NCI-H748 treated with DMSO at 0.1 percent for 48 hours (cell line): ENCODE results near the gene CDKL4.
A peak's percentile ranks its signal among the peaks of the same experiment; 100 is the strongest.
"Not testable (repeated sequence)": the region's sequence is repeated elsewhere in the genome, so short reads cannot be mapped to it uniquely, and the experiment has no call there.

ENCODE experiments used
- DNase-seq: peaks from one replicate; lab custom pipeline; 2025; lab: John Stamatoyannopoulos, UW

The CDKL4 gene

GRCh38 chr2:39243469-39244123 is at the start of gene CDKL4:
Gene CDKL4 (minus strand): TSS chr2:39243970.
- no peak for DNase-seq

DNA sequence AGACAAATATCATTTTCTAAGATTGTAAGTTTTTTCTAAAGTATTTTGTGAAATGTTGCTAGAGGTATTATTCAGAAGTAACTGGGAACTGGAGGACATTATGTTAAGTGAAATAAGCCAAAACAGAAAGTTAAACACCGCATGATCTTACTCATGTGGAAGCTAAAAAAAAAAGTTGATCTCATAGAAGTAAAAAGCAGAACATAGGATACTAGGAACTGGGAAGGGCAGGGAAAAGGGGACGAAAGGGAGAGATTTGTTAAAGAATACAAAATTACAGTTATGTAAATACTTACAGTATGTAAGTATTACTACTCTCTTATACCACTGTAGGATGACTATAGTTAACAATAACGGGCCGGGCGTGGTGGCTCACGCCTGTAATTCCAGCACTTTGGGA is 46.7 kb upstream of the CDKL4 start:
- DNase-seq = no peak

DNA sequence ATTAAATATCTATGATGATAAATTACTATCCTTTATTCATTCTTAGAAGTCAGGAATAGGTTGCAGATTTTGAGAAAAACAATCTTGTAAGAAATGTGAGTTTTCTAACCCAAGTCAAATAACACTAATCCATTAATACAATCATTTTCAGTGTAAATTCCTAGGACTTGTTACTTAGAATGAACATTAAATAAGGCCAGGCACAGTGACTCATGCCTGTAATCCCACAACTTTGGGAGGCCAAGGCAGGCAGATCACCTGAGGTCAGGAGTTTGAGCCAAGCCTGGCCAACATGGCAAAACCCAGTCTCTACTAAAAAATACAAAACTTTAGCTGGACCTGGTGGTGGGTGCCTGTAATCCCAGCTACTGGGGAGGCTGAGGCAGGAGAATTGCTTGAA is 45.8 kb upstream of the CDKL4 start:
- no peak for DNase-seq

DNA sequence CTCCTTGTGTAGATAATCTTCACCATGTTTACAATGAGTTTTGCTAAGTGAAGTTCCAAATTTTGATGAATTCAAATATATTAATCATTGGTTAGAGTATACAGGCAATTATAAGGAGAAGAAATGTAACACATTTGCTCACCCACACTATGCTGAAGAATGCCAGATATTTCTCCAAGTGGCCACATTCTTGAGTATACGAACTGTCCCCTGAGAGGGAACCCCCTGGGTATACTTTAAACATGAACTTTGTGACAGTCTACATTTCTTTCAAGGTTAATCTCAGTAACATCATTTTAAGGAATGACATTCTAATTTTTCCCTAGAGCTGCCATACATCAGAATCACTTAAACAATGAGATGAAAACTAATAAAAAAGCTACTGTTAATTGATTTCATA is 39.8 kb upstream of the CDKL4 start:
- no peak for DNase-seq

DNA sequence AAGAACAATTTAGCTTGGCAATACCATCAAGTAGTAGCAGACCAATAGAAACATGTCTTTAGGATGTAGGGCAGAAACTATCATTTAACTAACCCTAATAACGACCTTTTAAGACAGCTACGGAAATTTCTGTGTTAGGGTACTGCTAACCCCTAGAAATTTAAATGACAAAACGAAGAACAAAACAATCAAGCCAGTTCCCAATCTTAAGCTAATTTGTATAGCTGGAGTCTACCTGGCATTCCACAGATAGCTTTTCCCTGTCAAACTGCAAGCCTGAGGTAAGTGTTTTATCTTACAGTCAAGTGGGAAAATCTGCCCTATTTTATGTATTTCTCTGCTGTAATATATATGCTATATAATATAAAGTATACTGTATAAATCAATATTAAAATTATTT is 37.6 kb upstream of the CDKL4 start:
- DNase-seq = no peak

DNA sequence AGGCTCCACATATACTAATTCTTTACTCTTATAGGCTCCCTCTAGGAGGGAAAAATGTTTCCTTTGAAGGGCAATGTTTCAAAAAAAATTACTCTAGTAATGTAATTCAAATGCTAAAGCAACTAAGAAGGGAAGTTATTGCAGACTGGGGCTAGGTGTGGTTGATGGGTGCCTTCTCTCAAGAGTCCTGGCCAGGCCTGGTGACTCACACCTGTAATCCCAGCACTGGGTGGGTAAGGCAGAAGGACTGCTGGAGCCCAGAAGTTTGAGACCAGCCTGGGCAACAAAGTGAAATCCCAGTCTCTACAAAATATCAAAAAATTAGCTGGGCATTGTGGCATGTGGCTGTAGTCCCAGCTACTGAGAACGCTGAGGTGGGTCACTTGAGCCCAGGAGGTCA is 31.2 kb upstream of the CDKL4 start:
- DNase-seq = no peak

- no peak for DNase-seq
Measured at GRCh38 chr2:39269941-39270340, 26.2 kb upstream of the CDKL4 start.

- DNase-seq = no peak
Measured at GRCh38 chr2:39266916-39267434, 23.2 kb upstream of the CDKL4 start.

DNA sequence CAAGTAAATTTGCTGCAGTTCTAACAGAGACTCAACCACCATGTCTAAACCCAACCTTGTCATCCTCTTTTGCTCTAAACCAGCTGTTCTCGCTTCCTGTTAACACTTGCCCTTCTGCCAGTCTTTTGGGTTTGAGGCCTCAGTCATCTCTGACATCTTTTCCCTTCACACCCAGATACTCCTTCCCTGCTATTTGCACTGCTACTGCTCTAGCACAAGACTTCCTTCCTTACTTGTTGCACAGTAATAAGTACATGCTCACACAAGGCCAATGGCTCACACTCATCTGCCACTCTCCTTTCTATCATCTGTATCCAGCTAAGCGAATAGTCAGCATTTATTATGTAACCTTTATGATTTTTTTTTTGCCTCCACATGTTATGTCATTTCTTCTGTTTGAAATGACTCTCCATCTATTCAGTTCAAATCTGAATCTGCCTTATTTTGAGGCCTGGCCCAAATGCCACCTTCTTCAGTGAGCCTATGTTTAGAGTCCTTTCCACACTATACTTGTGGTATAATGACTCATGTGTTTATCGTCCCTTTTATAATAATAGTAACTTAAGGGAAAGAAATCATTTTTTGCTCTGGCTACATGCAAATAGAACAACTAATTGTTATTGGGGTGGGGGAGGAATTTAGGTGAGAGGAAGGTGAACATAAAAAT is 22.5 kb upstream of the CDKL4 start:
- no peak for DNase-seq

DNA sequence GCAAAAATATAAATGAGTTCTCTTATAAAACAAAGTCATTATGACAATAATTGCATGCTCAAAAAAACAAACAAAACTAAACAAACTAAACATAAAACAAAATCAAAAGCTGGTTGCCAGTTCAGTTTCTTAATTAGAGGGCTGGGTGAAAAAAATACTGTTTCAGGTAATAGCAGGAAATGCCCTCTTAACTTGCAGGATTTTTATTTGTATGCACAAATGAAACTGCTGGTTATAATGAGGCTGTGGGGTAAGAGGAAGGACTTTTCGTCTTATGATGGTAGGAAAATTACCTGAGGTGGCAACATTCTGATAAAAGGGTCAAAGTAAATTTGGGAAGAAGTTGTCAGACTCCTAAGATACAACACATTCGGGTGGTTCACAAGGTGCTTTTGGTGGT is 21.5 kb upstream of the CDKL4 start:
- DNase-seq = peak; percentile 21

GRCh38 chr2:39264733-39265132 is 21.0 kb upstream of the CDKL4 start:
- DNase-seq = no peak

DNA sequence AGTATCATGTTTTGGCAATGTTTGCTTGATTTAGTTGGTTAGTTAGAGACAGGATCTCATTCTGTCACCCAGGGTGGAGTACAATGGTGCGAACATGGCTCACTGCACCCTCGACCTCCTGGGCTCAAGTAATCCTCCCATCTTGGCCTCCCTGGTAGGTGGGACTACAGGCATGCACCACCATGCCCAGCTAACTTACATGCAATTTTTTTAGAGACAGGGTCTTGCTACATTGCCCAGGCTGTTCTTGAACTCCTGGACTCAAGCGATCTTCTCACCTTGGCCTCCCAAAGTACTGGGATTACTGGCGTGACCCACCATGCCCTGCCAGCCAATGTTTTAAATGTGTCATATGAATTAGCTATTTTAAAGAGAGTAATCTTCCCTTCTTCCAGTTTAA is 16.3 kb upstream of the CDKL4 start:
- DNase-seq = no peak

DNA sequence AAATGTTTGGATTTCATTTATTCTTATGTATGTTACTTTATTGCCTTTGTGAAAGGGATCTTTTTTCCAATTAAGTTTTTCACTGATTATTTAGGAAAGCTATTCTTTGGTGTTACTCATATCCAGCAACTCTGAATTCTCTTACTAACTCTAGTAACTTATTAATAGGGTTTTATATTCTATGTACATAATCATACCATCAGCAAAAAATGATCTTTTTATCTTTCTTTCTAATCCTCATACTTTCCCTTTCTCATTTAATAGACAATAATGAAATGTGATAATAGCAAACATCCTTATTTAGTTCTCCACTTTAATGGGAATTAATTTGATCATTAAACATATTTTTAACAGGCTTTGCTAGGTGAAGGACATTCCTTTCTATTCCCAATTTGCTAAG is 12.3 kb upstream of the CDKL4 start:
- DNase-seq = no peak

- no peak for DNase-seq
Measured at GRCh38 chr2:39252888-39253518, 9.2 kb upstream of the CDKL4 start.

DNA sequence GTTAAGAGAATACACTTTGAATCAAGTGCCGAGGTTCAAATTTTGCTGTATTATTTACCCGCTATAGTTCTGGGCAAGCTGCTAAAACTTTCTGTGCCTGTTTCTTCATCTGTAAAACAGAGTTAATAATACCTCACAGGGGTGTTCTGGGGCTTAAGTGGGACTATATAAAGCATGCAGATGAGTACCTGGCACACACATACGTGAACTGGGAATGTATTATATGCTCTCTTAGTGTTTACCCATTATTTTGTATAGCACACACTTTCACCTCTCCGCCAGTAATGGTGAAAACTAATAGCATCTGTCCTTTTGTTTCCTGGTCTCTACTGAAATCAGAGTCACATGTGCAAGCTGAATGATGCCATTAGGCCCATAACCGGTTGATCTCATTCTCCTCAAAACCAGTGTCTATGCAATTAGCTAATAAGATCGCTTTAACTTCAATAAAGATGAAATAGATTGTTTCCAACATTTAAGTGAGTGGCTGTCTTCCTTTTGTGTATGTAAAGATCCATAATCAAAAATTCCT is 3.8 kb upstream of the CDKL4 start:
- DNase-seq = peak; percentile 30

- DNase-seq = no peak
Measured at GRCh38 chr2:39246382-39246980, 2.7 kb upstream of the CDKL4 start.

DNA sequence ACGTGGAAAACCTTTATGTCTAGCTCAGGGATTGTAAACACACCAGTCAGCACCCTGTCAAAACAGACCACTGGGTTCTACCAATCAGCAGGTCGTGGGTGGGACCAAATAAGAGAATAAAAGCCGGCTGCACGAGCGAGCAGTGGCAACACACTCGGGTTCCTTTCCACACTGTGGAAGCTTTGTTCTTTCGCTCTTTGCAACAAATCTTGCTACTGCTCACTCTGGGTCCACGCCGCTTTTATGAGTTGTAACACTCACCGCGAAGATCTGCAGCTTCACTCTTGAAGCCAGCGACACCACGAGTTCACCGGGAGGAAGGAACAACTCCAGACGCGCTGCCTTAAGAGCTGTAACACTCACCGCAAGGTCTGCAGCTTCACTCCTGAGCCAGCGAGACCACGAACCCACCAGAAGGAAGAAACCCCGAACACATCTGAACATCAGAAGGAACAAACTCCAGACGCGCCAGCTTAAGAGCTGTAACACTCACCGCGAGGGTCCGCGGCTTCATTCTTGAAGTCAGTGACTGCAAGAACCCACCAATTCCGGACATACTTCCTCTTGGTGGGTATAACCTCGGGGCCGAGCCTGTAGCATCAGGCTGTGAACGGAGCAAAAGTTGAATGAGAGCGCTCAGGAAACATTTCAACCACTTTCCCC is 1.3 kb upstream of the CDKL4 start:
- DNase-seq = not testable (repeated sequence)

- not testable (repeated sequence) for DNase-seq
Measured at GRCh38 chr2:39244241-39244862, 582 bp upstream of the CDKL4 start.

DNA sequence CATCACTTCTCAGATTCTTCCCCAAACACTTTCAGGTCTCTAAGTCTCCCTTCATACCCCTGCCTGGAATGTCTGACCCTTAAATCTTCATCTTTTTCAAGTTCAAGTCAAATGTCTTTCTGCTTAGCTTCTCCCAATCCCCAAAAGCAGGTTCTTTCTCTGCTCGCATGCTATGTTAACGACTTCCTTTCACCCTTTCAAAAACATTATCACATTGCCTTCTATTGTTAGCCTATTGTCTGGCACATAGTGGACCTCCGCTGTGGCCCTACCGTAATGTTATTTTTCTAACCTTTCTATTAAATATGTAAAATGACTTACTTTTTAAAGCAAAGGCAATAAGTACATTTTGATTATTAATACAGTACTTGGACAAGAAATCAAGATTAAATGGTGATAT is 2.2 kb downstream of the CDKL4 start:
- DNase-seq = no peak

DNA sequence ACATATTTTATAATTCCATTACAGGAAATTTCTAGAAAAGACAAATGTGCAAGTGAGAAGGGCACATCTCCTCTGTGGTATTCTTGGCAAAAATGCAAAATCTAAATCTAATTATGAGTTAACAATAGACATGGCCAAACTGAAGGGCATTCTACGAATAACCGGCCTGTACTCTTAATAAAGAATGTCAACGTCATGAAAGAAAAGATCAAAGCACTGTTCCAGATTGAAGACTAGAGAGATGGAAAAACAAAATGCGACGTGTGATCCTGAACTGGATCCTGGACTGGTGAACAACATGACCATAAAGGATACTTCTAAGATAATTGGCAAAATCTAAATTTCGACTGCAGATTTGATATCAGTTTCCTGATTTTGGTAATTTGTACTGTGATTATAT is 3.0 kb downstream of the CDKL4 start:
- no peak for DNase-seq

- no peak for DNase-seq
Measured at GRCh38 chr2:39234754-39235153, 9.0 kb downstream of the CDKL4 start.

GRCh38 chr2:39232141-39232540 is 11.6 kb downstream of the CDKL4 start:
- no peak for DNase-seq
